Activated CD4-positive, alpha-beta T cell treated with anti-CD3 and anti-CD28 coated beads, Interleukin-2, amount 50 U/mL, for 16 hours (primary cell): ENCODE results near the gene ATAD2B.

Experiments used
- DNase-seq: peaks from one replicate; pipeline ENCODE4 v3.0.0-alpha.2; 2020

The ATAD2B gene

GRCh38 chr2:23905155-23905554, 21.8 kb downstream of the ATAD2B start:
- no peak for DNase-seq

DNA sequence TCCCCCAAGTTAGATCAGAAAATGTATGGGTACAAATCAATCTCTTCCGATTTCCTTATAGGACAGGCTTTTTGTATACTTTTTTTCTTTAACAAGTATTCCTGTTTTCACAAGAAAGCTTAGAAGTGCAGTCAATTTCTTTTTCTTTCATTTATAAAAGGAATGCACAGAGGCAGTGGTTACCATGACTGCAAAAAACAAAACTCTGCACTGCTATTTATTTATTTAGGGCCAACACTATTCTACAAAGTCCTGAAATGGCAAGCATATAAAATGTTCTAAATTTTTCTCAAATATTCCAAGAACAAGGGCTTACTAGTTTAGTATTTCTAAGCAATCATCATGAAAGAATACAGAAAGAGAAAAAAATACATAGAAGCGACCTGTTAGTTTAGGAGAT, 22.2 kb downstream of the ATAD2B start:
- DNase-seq, result no peak

DNA sequence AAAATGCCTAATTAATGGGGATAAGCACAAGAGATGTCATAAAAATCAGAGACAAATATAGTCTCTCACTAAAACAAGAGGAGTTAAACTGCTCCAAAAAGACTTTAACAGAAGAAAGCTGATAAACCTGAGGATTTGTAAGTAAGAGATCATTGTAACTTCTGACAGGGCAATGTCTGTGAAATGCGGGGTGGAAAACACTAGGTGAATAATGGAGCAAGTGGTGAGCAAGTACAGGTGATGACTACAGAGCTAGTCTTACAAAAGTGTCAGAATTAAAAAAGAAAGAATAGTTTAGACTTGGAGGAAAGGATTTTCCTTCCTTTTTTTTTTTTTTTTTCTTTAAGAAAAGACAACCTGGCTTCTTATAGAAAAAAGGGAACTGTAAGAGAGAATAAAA, 22.7 kb downstream of the ATAD2B start:
- DNase-seq, result no peak

- DNase-seq, result no peak
These were observed 23.9 kb downstream of the ATAD2B start for GRCh38 chr2:23903034-23903433.

DNA sequence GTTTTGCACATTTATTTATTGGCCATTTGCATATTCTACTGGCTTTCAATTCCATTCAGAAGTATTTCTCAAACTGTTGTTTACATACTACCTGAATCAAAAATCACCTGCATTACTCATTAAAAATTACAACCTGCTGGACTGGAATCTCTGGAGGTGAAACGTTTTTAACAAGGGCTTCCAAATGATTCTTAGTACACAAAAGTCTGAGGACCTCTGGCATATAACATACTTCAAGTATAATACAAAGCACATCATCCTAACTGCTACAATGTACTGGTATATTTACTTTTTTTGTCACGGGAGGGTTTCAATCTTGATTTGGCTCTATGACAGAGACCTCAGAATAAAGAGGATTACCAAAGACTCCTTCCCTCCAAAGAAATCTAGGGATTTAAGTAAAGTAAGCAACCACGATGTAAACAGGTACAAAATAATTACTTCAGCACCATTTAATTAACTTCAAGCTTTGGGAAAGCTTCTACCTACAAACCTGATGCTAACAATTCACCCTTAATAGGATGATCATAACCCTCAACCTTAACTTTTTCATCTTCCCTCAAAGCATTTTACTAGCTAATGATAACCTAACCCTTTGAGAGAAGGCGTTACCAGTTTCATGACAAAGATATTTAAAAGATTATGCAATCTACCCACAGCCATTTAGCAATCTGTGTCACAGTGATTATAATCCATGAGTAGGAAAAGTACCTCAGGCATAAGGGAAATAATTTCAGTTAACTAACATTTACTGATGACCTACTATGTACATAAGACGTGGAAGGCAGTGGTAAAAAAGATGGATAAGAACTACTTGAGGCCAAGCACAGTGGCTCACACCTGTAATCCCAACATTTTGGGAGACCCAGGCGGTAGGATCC, 24.7 kb downstream of the ATAD2B start:
- no peak for DNase-seq

- peak; percentile 30 for DNase-seq
These were observed 26.2 kb downstream of the ATAD2B start for GRCh38 chr2:23900541-23901322.

DNA sequence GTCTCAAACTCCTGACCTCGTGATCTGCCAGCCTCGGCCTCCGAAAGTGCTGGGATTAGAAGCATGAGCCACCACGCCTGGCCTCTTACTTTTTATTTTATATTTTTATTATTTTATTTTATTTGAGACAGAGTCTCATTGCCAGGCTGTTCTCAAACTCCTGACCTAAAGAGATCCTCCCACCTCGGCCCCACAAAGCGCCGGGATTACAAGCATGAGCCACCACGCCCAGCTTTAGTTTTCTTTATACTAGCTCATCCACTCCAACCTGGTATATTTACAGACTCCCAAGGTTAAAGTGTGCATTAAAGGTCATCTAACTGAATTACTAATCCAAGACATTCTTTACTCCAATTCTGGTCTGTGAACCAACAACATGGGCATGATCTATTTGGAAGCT, 26.8 kb downstream of the ATAD2B start:
- DNase-seq, result no peak

- DNase-seq, result peak; percentile 2
These were observed 55.7 kb downstream of the ATAD2B start for GRCh38 chr2:23871206-23871605.

- peak; percentile 59 for DNase-seq
These were observed 59.5 kb downstream of the ATAD2B start for GRCh38 chr2:23867449-23867848.

DNA sequence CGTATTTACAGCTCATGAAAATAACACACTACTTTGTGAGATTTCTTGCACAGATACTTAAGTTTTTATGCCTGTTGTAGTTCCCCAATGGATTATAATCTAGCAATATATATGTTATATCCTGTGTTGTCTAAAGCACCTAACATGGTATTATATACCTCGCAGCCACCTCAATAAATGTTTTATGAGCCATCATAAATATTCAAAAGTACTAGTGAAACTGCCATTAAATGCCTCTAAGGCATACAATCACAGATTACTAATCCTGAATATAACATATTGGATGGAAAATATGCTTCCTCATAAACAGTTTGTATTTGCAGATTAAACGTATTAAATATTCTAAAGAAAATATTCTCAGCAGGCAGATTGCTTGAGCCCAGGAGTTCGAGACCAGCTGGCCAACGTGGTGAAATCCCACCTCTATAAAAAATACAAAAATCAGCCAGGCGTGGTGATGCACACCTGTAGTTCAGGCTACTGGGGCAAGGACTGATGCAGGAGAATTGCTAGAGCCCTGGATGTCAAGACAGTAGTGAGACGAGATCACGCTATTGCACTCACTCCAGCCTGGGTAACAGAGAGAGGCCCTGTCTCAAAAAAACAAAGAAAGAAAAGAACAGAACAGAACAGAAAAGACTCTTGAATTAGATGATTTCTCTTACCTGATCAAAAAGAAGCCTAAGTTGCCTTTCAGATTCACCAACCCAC, 64.1 kb downstream of the ATAD2B start:
- no peak for DNase-seq

- no peak for DNase-seq
These were observed 65.0 kb downstream of the ATAD2B start for GRCh38 chr2:23861952-23862351.

DNA sequence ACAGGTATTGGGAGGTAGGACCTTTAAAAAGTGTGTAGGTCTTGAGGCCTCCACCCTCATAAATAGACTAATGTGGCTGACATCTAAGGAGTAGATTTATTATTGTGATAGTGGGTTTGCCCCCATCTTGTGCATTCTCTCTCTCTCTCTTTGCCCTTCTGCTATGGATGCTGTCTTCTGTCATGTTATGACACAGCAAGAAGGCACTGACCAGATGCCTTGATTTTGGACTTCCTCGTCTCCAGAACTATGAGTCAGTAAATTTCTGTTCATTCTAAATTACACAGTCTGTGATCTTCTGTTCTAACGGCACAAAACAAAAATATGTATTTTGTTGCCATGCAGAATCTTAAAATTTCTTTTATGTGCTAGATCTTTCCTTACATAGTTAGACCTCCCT, 66.9 kb downstream of the ATAD2B start:
- no peak for DNase-seq

GRCh38 chr2:23859234-23859633, 67.7 kb downstream of the ATAD2B start:
- DNase-seq, result no peak

- no peak for DNase-seq
These were observed 76.2 kb downstream of the ATAD2B start for GRCh38 chr2:23850564-23851256.

- DNase-seq, result no peak
These were observed 82.0 kb downstream of the ATAD2B start for GRCh38 chr2:23844905-23845304.

DNA sequence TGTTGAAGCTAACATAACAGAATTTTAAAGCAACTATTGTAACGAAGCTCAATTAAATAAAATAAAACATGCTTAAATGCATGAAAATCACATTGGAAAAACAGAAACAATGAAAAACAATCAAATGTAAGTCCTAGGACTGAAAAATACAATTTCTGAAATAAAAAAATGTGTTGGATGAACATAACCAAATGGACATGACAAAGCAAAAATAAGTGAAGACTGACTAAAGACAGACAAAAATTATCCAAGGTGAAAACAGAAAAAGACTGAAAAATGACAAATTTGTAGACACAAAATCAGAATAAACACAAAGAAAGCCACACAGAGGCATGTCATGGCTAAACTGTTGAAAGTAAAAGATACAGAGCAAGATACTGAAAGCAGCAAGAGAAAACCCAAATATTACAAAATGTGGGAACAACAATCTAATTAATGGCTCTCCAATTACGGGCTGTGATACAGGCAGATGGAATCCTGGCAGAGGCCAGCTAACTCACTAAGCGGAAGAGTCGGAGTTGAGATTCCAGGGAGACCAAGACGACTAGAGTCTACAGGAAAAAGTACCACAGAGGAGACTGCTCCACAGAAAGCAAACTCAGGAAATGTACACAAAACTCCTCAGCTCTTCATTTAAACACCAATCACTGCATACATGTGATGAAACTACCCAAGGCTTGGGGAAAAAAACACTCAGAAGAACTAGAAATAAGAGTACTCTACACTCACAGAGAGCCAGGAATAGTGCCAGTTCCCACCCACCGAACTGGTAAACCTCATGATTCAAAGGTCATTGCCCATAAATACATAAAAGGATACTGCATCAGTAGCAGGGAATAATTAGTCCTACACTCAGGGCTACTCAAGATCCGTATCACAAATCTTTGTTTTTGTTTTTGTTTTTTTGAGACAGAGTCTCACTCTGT, 83.6 kb downstream of the ATAD2B start:
- DNase-seq, result no peak

GRCh38 chr2:23839919-23840578, 86.9 kb downstream of the ATAD2B start:
- no peak for DNase-seq

GRCh38 chr2:23838996-23839395, 87.9 kb downstream of the ATAD2B start:
- DNase-seq, result no peak

DNA sequence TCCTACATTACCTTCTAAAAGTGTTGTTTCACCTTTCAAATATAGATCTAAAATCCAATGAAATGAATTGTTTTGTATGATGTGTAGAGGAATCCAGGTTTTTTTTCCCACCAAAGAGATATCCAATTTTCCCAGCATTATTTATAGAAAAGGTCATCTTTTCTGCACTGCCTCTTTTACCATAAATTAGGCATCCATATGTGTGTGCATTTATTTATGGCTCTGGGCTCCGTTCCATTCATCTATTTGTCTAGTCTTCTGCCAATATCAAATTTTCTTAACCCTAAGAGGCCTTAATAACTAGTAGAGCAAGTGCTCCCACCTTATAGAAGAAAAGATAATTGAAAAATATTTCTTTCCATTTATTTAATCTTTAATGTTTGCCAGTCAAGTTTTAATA, 88.3 kb downstream of the ATAD2B start:
- DNase-seq, result no peak

DNA sequence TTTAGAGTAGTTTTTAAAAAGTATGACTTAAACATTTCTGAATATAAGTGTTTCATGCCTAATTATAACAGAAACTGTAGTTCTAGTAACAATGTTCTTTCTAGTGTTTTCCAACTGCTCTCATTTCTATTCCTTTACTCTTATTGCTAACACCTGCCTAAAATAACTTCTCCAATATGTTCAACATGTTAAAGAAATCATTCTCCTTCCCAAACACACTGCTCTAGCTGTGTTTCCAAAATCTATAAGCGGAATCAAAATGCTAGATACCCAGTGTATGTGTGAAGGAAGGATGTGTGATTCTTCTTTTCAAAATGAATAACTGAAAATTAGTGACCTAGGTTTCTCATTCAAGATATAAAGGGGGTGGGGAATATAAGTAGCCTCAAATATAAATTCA, 89.1 kb downstream of the ATAD2B start:
- DNase-seq, result no peak

DNA sequence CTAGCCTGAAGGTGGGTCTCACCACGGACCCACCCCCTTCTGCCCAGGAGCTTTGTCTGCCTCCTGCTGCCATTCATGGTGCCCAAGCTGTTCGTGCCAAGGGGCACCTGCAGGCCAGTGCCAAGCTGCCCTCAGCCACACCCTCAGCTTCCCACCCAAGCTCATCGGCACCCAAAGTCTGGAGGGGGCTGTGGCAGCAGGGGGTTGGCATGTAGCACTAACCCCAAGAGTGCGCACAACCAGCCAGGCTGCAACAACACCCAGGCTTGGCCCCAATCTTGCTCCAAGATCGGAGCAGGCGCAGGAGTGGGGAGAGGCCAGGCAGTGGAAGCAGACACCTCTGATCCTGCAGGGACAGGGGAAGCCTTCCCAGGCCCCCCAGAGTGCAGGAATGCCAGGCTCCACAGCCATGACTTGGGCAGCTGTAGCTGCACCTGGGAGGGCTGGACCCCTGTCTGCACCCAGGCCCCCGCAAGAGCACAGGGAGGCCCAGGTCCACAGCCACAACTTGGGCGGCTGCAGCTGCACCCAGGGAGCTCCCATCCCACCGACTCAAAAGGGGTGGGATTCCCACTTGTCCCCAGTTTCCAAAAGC, 89.9 kb downstream of the ATAD2B start:
- no peak for DNase-seq
